HepG2 (cell line): Measurements from ENCODE around the gene IL17F. TPM values are rescaled to one million over a fixed set of nuclear protein-coding genes. Genes with fewer than 3 reads are reported as not detected.

Experiments
- ELK4 ChIP-seq: sonication (generic); formaldehyde crosslinking; IDR thresholded peaks from 2 replicates; pipeline ENCODE4 v1.9.0; 2021; ENCODE audit warnings: missing genetic modification reagents, borderline replicate concordance
- EP300 ChIP-seq, 3 experiments: sonication (generic) in 1 of 3; formaldehyde crosslinking in 1 of 3; IDR thresholded peaks; 2 replicates each; pipeline versions ENCODE4 v1.5.1 to v1.6.1; 2011 to 2020; ENCODE audit warnings: low read depth in 2 of 3, low read length in 2 of 3, borderline replicate concordance in 1 of 3, improper control_type of control experiment in 1 of 3, mild to moderate bottlenecking in 1 of 3, missing genetic modification reagents in 1 of 3, moderate library complexity in 1 of 3
- ISX ChIP-seq: sonication (generic); formaldehyde crosslinking; conservative IDR thresholded peaks from 2 replicates; pipeline ENCODE4 v1.5.0; 2020; ENCODE audit warnings: missing genetic modification reagents
- NFIC ChIP-seq: IDR thresholded peaks from 2 replicates; pipeline ENCODE4 v1.6.1; 2012; ENCODE audit warnings: mild to moderate bottlenecking, low read length, inconsistent platforms
- RXRB ChIP-seq: IDR thresholded peaks from 2 replicates; pipeline ENCODE4 v1.6.1; 2016; ENCODE audit warnings: borderline replicate concordance, missing genetic modification reagents, missing compliant biosample characterization
- SOX13 ChIP-seq, 3 experiments: fragments of 450-650 bp in 1 of 3; sonication (generic) in 1 of 3; formaldehyde crosslinking in 1 of 3; IDR thresholded peaks in 2 of 3; conservative IDR thresholded peaks in 1 of 3; 2 replicates each; pipeline versions ENCODE4 v1.5.0 to v1.6.1; 2016 to 2020; ENCODE audit warnings: antibody characterized with exemption in 1 of 3, mild to moderate bottlenecking in 1 of 3, missing compliant biosample characterization in 1 of 3, missing genetic modification reagents in 1 of 3, moderate library complexity in 1 of 3
- ZBTB20 ChIP-seq: sonication (generic); formaldehyde crosslinking; IDR thresholded peaks from 2 replicates; pipeline ENCODE4 v1.8.1; 2023; ENCODE audit warnings: missing genetic modification reagents, low read depth, mild to moderate bottlenecking, borderline replicate concordance
- ZBTB21 ChIP-seq: sonication (generic); formaldehyde crosslinking; IDR thresholded peaks from 2 replicates; pipeline ENCODE4 v1.4.0; 2020; ENCODE audit warnings: missing genetic modification reagents
- ZNF263 ChIP-seq: sonication (generic); formaldehyde crosslinking; IDR thresholded peaks from 2 replicates; pipeline ENCODE4 v1.4.0; 2020; ENCODE audit warnings: missing genetic modification reagents
- ZNF275 ChIP-seq: sonication (generic); formaldehyde crosslinking; IDR thresholded peaks from 2 replicates; pipeline ENCODE4 v1.8.0; 2022; ENCODE audit warnings: missing genetic modification reagents, mild to moderate bottlenecking, inconsistent platforms, borderline replicate concordance
- ZNF468 ChIP-seq: sonication (generic); formaldehyde crosslinking; IDR thresholded peaks from 2 replicates; pipeline ENCODE4 v1.8.0; 2022; ENCODE audit warnings: mild to moderate bottlenecking, moderate library complexity, missing genetic modification reagents
- polyA plus RNA-seq, 8 experiments: library from polyadenylated mRNA; depleted of rRNA in 3 of 8; stranded (reverse) in 7 of 8; unstranded in 1 of 8; fragments of >200 nt; fragmentation: Illumina TruSeq in 4 of 8; extraction: Trizol in 4 of 8; gene quantifications; 2 replicates each; pipeline versions ENCODE4 v1.2.1 to v1.2.3, GENCODE V29; 2011 to 2016; ENCODE audit warnings: low read depth in 4 of 8, missing spikeins in 1 of 8, mixed read lengths in 1 of 8; ENCODE audit not compliant: insufficient read depth in 1 of 8
- total RNA-seq, 5 experiments: library from RNA; depleted of rRNA; stranded (reverse); fragments of >200 nt; fragmentation: Illumina TruSeq; extraction: Trizol; gene quantifications; 2 replicates each; pipeline ENCODE4 v1.2.3, GENCODE V29; 2016; ENCODE audit warnings: low read depth in 1 of 5
- TF ChIP-seq, protein P1 (sequence below), 2 experiments: IDR thresholded peaks; 2 replicates each; pipeline ENCODE4 v1.6.1; 2011 to 2012; ENCODE audit warnings: low read length in 2 of 2, borderline replicate concordance in 1 of 2, low read depth in 1 of 2, mild to moderate bottlenecking in 1 of 2, moderate library complexity in 1 of 2
- TF ChIP-seq, protein P2 (sequence below): sonication (generic); formaldehyde crosslinking; IDR thresholded peaks from 2 replicates; pipeline ENCODE4 v1.9.0; 2021; ENCODE audit warnings: missing genetic modification reagents, mild to moderate bottlenecking, borderline replicate concordance

IL17F gene
- total and polyA plus RNA-seq, 2 of the 13 experiments (the other 11 are each of a cell fraction or from before 2014, with no cell fraction given): not detected

DNA sequence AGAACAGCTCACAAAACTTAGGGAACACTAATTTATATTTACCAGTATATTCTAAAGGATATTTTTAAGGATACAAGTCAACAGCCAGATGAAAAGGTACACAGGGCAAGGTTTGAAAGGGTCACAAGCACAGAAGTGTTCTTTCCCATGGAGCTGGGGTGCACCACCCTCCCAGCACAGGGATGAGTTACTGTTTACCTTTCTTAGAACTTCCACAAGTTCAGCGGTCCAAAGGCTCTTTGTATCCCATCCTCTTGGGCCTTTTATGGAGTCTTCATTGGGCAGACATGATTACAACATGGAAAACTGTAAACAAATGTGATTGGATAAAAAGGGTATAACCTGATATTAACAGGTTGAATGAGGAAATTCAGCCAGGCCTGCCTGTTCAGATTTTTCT, 1.1 kb upstream of the IL17F start (continued):
- TF ChIP-seq EP300 (IDR thresholded peaks at IDR 0.05; ENCODE audit: low read depth in 2 of 2, low read length in 2 of 2): 0 out of 4 replicates have a peak, but pooled peaks of 1 of the 2 experiments have one; percentile 11
- no peak for TF ChIP-seq EP300 (CRISPR knock-in tag; IDR thresholded peaks at IDR 0.05; ENCODE audit: borderline replicate concordance)
- 0 out of 2 replicates have a peak, but pooled peaks have one; percentile 22 for TF ChIP-seq SOX13 (IDR thresholded peaks at IDR 0.05)
- TF ChIP-seq SOX13 (CRISPR knock-in tag; conservative IDR thresholded peaks at IDR 0.05 in 1 of 2, IDR thresholded peaks at IDR 0.05 in 1 of 2): peak in 1 of 2 experiments; percentile 63; a peak in 1 of 4 replicates
- no peak for TF ChIP-seq ZBTB21 (CRISPR knock-in tag)
- TF ChIP-seq ZNF468: no peak
- peak; percentile 64; the same call in 1 of the 2 replicates for TF ChIP-seq NFIC
- TF ChIP-seq ELK4 (CRISPR knock-in tag): no peak
- TF ChIP-seq ZBTB20 (CRISPR knock-in tag): 0 out of 2 replicates have a peak, but pooled peaks have one; percentile 26
- no peak for TF ChIP-seq ISX (CRISPR knock-in tag)
- TF ChIP-seq, protein P1, sequence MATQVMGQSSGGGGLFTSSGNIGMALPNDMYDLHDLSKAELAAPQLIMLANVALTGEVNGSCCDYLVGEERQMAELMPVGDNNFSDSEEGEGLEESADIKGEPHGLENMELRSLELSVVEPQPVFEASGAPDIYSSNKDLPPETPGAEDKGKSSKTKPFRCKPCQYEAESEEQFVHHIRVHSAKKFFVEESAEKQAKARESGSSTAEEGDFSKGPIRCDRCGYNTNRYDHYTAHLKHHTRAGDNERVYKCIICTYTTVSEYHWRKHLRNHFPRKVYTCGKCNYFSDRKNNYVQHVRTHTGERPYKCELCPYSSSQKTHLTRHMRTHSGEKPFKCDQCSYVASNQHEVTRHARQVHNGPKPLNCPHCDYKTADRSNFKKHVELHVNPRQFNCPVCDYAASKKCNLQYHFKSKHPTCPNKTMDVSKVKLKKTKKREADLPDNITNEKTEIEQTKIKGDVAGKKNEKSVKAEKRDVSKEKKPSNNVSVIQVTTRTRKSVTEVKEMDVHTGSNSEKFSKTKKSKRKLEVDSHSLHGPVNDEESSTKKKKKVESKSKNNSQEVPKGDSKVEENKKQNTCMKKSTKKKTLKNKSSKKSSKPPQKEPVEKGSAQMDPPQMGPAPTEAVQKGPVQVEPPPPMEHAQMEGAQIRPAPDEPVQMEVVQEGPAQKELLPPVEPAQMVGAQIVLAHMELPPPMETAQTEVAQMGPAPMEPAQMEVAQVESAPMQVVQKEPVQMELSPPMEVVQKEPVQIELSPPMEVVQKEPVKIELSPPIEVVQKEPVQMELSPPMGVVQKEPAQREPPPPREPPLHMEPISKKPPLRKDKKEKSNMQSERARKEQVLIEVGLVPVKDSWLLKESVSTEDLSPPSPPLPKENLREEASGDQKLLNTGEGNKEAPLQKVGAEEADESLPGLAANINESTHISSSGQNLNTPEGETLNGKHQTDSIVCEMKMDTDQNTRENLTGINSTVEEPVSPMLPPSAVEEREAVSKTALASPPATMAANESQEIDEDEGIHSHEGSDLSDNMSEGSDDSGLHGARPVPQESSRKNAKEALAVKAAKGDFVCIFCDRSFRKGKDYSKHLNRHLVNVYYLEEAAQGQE (IDR thresholded peaks at IDR 0.05; ENCODE audit: borderline replicate concordance in 1 of 2, low read depth in 1 of 2, low read length in 2 of 2): 0 out of 4 replicates have a peak, but pooled peaks of 1 of the 2 experiments have one; percentile 39
- no peak for TF ChIP-seq ZNF275
- TF ChIP-seq, protein P2, sequence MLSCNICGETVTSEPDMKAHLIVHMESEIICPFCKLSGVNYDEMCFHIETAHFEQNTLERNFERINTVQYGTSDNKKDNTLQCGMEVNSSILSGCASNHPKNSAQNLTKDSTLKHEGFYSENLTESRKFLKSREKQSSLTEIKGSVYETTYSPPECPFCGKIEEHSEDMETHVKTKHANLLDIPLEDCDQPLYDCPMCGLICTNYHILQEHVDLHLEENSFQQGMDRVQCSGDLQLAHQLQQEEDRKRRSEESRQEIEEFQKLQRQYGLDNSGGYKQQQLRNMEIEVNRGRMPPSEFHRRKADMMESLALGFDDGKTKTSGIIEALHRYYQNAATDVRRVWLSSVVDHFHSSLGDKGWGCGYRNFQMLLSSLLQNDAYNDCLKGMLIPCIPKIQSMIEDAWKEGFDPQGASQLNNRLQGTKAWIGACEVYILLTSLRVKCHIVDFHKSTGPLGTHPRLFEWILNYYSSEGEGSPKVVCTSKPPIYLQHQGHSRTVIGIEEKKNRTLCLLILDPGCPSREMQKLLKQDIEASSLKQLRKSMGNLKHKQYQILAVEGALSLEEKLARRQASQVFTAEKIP (CRISPR knock-in tag): no peak
- TF ChIP-seq ZNF263 (CRISPR knock-in tag): peak; percentile 50; the same call in 1 of the 2 replicates
- TF ChIP-seq RXRB: peak; percentile 73; the same call in 1 of the 2 replicates
